ENCODE measurements around the gene ZNF687. TPM values are rescaled to one million over a fixed set of nuclear protein-coding genes. Genes with fewer than 3 reads are reported as not detected.

Gene ZNF687
- polyA plus RNA-seq, 1 experiment, result 19.8 TPM

GRCh38 chr1:151325231-151325630, 43.1 kb downstream of the ZNF687 start:
- no peak for DNase-seq (ENCODE audit: low read depth)
- no peak for TF ChIP-seq CTCF (IDR thresholded peaks at IDR 0.05; ENCODE audit: insufficient read depth, low read depth, low read length)
- ChIA-PET POLR2A (interaction anchor here (0.5 kb wide), 1 partner anchor 16 kb away, joined by 3 read pairs; no protein-coding TSS in a partner anchor), CTCF (interaction anchor here (0.8 to 8.4 kb wide), 5 partner anchors 11 to 25 kb away, joined by 3 to 65 read pairs (median 6); no protein-coding TSS in a partner anchor)
- H3K36me3 ChIP-seq (ENCODE audit: control insufficient read depth, insufficient read depth, low read length), result peaks cover 8% of the 10 kb centered on the region
- H3K27me3 ChIP-seq (ENCODE audit: control insufficient read depth, insufficient read depth, low read length), result no peaks in the 10 kb centered on the region
- no peak overlapping the region for H3K4me3 ChIP-seq (ENCODE audit: low read depth, low read length)

GRCh38 chr1:151325646-151326429, 43.7 kb downstream of the ZNF687 start:
- DNase-seq (ENCODE audit: low read depth), result no peak
- no peak for TF ChIP-seq CTCF (IDR thresholded peaks at IDR 0.05; ENCODE audit: insufficient read depth, low read depth, low read length)
- ChIA-PET CTCF (interaction anchor here (0.8 to 8.4 kb wide), 10 partner anchors 9 to 130 kb away, joined by 3 to 65 read pairs (median 4); no protein-coding TSS in a partner anchor), POLR2A (interaction anchor here (0.5 kb wide), 1 partner anchor 16 kb away, joined by 3 read pairs; no protein-coding TSS in a partner anchor)
- H3K4me3 ChIP-seq (ENCODE audit: low read depth, low read length), result peak overlapping the region; percentile 71
- H3K36me3 ChIP-seq (ENCODE audit: control insufficient read depth, insufficient read depth, low read length), result peaks cover 4% of the 10 kb centered on the region
- no peaks in the 10 kb centered on the region for H3K27me3 ChIP-seq (ENCODE audit: control insufficient read depth, insufficient read depth, low read length)

GRCh38 chr1:151326619-151327222, 44.6 kb downstream of the ZNF687 start:
- H3K27me3 ChIP-seq (ENCODE audit: control insufficient read depth, insufficient read depth, low read length), result no peaks in the 10 kb centered on the region
- H3K36me3 ChIP-seq (ENCODE audit: control insufficient read depth, insufficient read depth, low read length), result peaks cover 3% of the 10 kb centered on the region
- ChIA-PET CTCF (interaction anchor here (0.9 to 8.4 kb wide), 8 partner anchors 10 to 131 kb away, joined by 3 to 65 read pairs (median 4); no protein-coding TSS in a partner anchor), POLR2A (interaction anchor here (0.5 to 1.4 kb wide), 4 partner anchors 13 to 46 kb away, joined by 3 to 5 read pairs (median 4); no protein-coding TSS in a partner anchor)
- TF ChIP-seq CTCF (IDR thresholded peaks at IDR 0.05; ENCODE audit: insufficient read depth, low read depth, low read length), result no peak
- peak overlapping the region; percentile 71 for H3K4me3 ChIP-seq (ENCODE audit: low read depth, low read length)
- DNase-seq (ENCODE audit: low read depth), result no peak

GRCh38 chr1:151327223-151327902, 45.3 kb downstream of the ZNF687 start, which contains the start of gene PI4KB:
Gene PI4KB (minus strand): TSS chr1:151327416. CDS start chr1:151316481, 10,935 bp downstream.
- DNase-seq (ENCODE audit: low read depth), result peak; percentile 91
- ChIA-PET CTCF (interaction anchor here (0.6 to 8.4 kb wide), 9 partner anchors 9 to 954 kb away, joined by 3 to 65 read pairs (median 5); no protein-coding TSS in a partner anchor), POLR2A (interaction anchor here (0.5 to 1.4 kb wide), 6 partner anchors 13 to 436 kb away, joined by 3 to 5 read pairs (median 3); partner anchors contain the start of gene MRPL9)
- Histone ChIP-seq H3K36me3 (ENCODE audit: control insufficient read depth, insufficient read depth, low read length) (peaks cover 3% of the 10 kb centered on the region), H3K4me3 (ENCODE audit: low read depth, low read length) (peak within 1 kb of the TSS; percentile 71), H3K27me3 (ENCODE audit: control insufficient read depth, insufficient read depth, low read length) (no peaks in the 10 kb centered on the region)
- TF ChIP-seq CTCF (IDR thresholded peaks at IDR 0.05; ENCODE audit: insufficient read depth, low read depth, low read length), result no peak
